SK-N-MC (cell line): Measurements from ENCODE around the gene ATP1A1.

Source experiments
- EZH2 ChIP-seq: fragments of 200-600 bp; sonication (generic); IDR thresholded peaks from one replicate; pipeline ENCODE4 v1.6.1; 2017; ENCODE audit warnings: antibody characterized with exemption
- FOXP2 ChIP-seq: optimal IDR thresholded peaks from 2 replicates; pipeline ENCODE3; 2011; ENCODE audit warnings: mild to moderate bottlenecking, moderate library complexity; ENCODE audit not compliant: insufficient read depth; ENCODE audit errors: extremely low read length, control extremely low read depth

DNA sequence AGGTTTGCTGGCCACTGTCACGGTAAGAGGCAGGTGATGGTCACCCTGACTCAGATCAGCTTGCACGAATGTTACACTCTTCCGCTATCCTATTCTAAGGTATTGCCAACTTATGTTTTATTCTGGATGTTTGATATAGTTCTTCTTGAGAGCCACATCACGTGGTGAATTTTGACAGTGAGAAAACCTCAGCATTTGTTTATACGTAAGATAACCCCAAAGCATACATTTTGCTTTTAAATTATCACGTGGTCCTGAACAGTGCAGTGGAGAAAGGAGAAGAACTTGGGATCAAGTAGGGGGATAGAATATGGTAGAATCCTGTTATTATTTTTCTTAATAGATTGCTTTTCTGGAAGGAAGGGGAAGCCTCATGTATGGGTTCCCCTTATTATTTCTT, 16.6 kb downstream of the ATP1A1 start:
- TF ChIP-seq FOXP2: no peak
- no peak for TF ChIP-seq EZH2
